Stimulated activated memory B cell treated with anti-CD40 and anti-IgM and Interleukin-4, amounts not matched to agents 10 μg/mL and 1 μg/mL and 100 μg/mL, for 72 hours (primary cell): Measurements from ENCODE around the gene RXFP4.
"Not testable (repeated sequence)": the region's sequence is repeated elsewhere in the genome, so short reads cannot be mapped to it uniquely, and the experiment has no call there.

Experiments
- ATAC-seq: fragments of 150-1000 bp; cut with Tn5 transposase; 2 replicates; pipeline ENCODE4 v1.10.0; 2021
- H3K27ac Mint-ChIP-seq: one replicate; pipeline ENCODE4 v1.8.0; 2022; ENCODE audit warnings: mild to moderate bottlenecking, mixed read lengths
- H3K27me3 Mint-ChIP-seq: one replicate; pipeline ENCODE4 v1.8.0; 2022; ENCODE audit warnings: mixed read lengths
- H3K36me3 Mint-ChIP-seq: one replicate; pipeline ENCODE4 v1.8.0; 2022; ENCODE audit warnings: mixed read lengths
- H3K4me1 Mint-ChIP-seq: one replicate; pipeline ENCODE4 v1.8.0; 2022; ENCODE audit warnings: mixed read lengths
- H3K4me3 Mint-ChIP-seq: one replicate; pipeline ENCODE4 v1.8.0; 2022; ENCODE audit warnings: mild to moderate bottlenecking, moderate library complexity, mixed read lengths
- H3K9me3 Mint-ChIP-seq: one replicate; pipeline ENCODE4 v1.8.0; 2022; ENCODE audit warnings: mixed read lengths

RXFP4 gene

DNA sequence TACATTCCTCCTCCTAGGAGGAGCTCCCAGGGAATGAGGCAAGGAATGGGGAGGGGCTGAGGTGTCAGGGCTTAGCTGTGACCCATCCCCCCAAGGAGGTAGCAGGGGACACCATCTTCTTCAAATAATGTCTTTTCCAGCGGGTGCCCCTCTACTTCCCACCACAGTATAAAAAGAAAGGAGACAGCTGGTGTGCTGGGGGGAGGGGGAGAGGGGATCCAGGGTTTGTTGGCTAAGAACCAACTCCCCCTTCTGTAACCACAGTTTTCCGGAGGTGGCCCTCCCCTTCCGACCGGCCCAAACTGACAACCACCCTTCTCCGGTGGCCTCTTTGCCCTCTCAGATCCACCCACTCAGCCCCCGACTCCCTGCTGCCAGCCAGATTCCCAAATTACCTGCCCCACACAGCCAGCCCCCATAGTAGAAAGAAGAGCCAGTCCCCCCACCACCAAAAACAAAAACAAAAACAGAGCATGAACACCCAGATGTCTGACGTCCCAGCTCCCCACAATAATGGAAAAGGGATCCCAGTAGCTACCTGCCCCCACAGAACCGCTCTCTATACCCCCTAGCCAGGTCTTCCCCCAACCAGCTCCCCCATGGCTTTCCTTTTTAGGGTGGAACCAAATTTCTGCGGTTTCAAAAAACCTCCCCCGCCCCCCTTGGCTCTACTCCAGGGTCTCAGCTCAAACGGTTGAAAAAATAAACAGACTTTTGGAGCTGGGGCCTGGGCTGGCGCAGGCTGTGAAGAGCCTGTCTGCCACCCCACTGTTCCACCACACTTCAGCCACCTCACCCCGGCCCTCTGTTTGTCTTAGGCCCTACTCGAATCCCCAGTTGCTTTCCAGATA is 34.8 kb downstream of the RXFP4 start:
- Mint-ChIP-seq H3K4me3 (peak overlapping the region; percentile 99), H3K9me3 (no peaks in the 10 kb centered on the region), H3K27me3 (no peaks in the 10 kb centered on the region), H3K27ac (peak overlapping the region; percentile 93), H3K4me1 (peaks cover 78% of the 10 kb centered on the region), H3K36me3 (peaks cover 48% of the 10 kb centered on the region)
- ATAC-seq = no peak

DNA sequence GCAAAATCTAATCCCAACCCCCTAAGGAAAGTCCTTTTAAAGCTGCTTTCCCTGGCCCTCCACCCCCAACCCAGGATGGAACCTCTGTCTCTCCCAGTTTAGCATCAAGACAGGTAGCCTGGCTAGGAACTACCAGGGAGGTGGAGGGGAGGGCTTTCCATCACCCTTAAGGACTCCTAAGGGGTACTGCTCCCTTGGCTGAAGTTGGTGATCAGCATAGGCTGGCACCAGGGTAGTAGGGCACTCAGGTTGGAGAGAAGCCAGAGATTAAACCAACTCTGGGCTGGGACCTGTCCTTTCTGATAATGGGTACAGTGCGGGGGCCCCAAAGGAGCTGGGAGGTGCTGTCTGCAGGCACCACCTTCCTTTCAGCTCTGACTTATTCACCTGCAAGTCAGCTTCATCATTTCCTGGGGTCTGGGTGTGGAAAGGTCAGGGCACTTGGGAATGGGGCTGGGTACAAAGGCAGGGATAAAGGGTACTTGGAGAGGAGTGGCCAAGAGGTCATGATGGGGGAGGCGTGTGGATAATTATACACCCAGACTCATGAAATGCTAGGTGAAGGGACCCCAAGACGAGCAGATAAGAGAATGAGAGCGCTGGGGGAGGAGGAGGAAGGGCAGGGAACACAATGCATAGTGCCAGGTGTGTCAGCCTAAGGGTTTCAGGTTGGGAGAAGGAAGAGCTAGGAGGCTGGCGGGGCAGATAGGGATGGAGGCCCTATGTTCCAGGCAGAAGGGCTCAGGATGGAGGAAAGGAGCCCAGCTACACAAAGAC is 35.7 kb downstream of the RXFP4 start:
- peaks cover 50% of the 10 kb centered on the region for H3K36me3 Mint-ChIP-seq
- no peaks in the 10 kb centered on the region for H3K27me3 Mint-ChIP-seq
- no peaks in the 10 kb centered on the region for H3K9me3 Mint-ChIP-seq
- no peak for ATAC-seq
- H3K4me1 Mint-ChIP-seq = peaks cover 78% of the 10 kb centered on the region
- peak overlapping the region; percentile 99 for H3K4me3 Mint-ChIP-seq
- peak overlapping the region; percentile 93 for H3K27ac Mint-ChIP-seq

DNA sequence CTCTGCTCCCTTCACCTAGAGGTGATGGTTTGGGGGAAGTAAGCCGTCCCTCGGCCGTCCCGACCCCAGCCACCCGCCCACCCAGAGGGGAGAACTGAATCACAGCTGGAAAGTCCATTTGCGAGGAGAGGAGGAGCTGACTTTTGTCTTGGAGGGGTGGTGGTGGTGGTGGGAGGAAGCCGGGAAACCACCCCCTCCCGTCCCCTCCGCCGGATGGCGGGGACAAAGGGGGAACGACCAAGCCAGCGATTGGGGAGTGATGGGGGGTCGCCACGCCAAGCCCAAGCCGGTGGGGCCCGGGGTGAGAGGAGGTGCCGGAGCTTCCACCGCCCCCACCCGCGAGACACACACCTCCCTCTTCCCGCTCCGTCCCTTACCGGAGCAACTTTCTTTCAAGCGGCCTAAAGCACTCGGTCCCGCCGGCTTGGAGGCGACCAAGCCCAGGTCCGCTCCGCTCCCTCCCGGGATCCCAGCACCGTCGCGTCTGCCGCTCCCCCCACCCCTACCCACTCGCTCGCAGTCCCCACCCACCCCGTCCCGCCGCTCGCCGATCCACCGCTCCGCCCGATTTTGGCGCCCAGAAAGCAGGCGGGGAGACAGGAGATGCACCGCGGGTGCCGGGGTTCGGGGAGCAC is 36.4 kb downstream of the RXFP4 start:
- no peaks in the 10 kb centered on the region for H3K9me3 Mint-ChIP-seq
- peak overlapping the region; percentile 93 for H3K27ac Mint-ChIP-seq
- peak overlapping the region; percentile 99 for H3K4me3 Mint-ChIP-seq
- peaks cover 45% of the 10 kb centered on the region for H3K36me3 Mint-ChIP-seq
- peaks cover 78% of the 10 kb centered on the region for H3K4me1 Mint-ChIP-seq
- H3K27me3 Mint-ChIP-seq = no peaks in the 10 kb centered on the region
- ATAC-seq = peak; percentile 59

DNA sequence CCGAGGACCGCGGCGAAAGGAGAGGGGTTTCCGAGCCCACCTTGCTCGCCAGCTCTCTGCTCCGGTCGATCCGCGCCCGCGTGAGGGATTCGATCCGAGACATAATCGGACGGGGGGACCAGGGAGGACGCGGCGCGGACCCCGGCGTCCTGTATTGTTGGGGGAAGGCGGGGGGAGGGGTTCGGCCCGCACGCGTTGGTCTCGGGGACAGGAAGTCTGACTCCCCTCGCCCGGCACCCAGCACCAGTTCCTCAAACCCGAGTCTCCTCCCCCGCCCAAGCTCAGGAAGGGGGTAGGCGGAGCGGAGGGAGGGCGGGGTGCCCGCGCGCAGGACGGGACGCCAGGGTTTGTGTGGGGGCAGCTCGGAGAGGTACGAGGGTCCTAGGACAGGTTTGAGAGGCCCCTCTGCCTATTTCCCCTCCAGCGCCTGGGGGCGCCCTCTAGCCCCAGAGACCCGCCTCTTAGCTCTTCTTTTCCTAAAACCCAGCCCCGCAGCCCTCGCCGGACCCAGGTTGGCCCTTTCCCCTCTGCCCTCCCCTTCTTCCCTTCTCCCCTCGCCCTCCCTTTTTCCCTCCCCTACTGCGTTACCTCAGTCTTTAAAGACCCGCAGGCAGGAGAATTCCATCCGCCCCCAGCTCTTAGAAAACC is 37.0 kb downstream of the RXFP4 start, which contains the start of gene ARHGEF2:
Gene ARHGEF2, minus strand, starts transcription at position 223 of the 648 bp plus-strand sequence. Its CDS starts 120 bp downstream, at position 103.
- Mint-ChIP-seq H3K4me1 (peaks cover 78% of the 10 kb centered on the region), H3K27ac (peak within 1 kb of the TSS; percentile 93), H3K36me3 (peaks cover 39% of the 10 kb centered on the region), H3K27me3 (no peaks in the 10 kb centered on the region), H3K9me3 (no peaks in the 10 kb centered on the region), H3K4me3 (peak within 1 kb of the TSS; percentile 99)
- ATAC-seq = peak; percentile 86

DNA sequence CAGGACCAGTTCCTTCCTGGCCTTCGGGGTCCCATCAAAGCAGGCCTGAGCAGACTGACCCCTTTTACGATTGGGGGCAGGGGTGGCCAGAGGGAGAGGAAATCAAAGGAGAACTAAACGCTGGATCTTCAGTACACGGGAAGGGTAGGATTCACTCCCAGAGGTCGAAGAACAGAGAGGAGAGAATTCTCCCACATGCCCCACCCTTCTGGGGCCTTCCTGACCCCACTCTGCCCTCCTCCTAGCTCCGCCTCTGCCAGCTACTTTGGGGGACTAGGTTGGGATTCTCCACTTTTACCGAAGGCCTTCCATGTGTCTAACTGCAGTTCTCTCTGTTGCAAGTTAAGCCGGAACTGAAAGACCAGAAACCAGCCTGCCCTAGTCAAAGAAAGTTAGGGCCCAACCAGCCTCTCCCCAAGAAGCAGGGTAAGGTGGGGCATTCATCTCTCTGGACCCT is 37.6 kb downstream of the RXFP4 start:
- peak overlapping the region; percentile 93 for H3K27ac Mint-ChIP-seq
- peaks cover 39% of the 10 kb centered on the region for H3K36me3 Mint-ChIP-seq

DNA sequence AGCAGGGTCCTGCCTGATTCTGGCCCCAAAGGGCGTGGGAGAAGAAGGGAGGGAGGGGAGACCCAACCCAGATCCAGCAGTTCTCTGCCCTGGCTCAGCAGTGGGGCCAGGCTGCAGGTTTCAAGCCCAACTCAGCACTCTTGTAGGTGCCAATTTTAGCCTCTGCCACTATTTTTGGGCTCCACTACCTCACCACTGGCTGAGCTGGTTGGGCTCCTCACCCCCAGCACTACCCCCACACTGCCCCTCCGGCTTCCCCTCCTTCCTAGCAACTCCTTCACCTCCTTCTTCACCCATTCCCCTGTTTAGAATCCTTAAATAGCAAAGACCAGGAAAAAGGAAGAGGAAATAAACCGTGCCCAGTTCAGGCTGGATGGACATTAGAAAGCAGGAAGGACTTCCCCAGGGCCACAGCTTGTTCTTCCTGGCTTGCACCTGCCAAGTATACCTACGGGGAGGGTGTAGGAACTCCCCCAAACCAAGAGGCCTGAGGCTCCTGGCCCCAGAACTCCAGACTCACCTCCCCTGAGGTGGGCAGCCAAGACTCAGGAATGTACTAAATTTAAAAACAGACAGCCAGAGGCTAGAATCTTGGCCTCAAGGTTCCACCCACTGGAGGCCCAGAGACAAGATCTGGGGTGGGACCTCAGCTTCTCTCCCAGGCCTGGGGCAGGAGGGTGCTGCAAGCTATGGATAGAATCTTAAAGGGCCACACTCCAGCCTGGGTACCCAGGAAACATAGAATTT is 38.3 kb downstream of the RXFP4 start:
- Mint-ChIP-seq H3K27ac (peak overlapping the region; percentile 93), H3K4me1 (peaks cover 80% of the 10 kb centered on the region), H3K36me3 (peaks cover 33% of the 10 kb centered on the region), H3K27me3 (no peaks in the 10 kb centered on the region), H3K9me3 (no peaks in the 10 kb centered on the region), H3K4me3 (peak overlapping the region; percentile 99)
- ATAC-seq = peak; percentile 29

More for the DNA sequence above, 37.6 kb downstream of the RXFP4 start:
- Mint-ChIP-seq H3K4me3 (peak overlapping the region; percentile 99), H3K4me1 (peaks cover 81% of the 10 kb centered on the region), H3K9me3 (no peaks in the 10 kb centered on the region), H3K27me3 (no peaks in the 10 kb centered on the region)
- no peak for ATAC-seq

DNA sequence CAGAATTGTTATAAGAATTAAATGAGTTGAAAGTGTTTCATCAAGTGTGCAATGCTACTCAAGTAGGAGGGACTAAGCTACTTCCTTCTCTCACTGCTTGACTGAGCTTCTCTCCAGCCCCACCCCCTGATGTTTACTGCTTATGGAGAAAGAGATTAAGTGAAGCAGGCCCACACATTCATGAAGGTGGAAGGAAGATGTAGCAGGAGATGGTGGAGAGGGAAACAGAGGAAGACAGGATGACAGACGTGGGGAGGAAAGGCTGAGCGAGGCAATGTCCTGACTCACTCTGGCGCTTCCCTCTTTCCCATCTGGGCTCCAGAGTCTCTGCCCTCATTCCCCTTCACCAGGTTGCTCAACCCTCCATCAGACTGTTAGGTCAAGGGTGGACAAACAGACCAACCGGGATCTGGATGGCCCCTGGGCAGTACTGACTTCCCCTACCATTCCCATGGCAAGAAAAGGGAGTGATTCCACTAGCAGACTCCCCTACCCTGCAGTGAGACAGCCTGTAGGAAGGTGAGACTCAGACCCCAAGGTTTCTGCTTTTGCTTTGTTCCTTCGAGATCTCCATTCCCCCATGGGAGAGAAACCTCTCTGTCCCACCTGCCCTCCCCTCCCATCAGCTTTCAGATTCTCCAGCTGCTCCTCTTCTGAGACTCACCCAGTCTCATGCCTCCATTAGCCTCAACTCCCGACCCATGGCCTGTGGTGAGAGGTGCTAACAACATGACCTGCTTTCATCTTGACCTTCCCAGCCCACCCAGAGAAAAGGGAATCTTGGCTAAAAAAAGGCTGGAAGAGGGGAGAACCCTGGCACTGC is 40.0 kb downstream of the RXFP4 start:
- Mint-ChIP-seq H3K4me1 (peaks cover 63% of the 10 kb centered on the region), H3K9me3 (no peaks in the 10 kb centered on the region), H3K4me3 (peak overlapping the region; percentile 99), H3K27me3 (no peaks in the 10 kb centered on the region), H3K36me3 (peaks cover 19% of the 10 kb centered on the region), H3K27ac (peak overlapping the region; percentile 93)
- ATAC-seq = peak; percentile 45

DNA sequence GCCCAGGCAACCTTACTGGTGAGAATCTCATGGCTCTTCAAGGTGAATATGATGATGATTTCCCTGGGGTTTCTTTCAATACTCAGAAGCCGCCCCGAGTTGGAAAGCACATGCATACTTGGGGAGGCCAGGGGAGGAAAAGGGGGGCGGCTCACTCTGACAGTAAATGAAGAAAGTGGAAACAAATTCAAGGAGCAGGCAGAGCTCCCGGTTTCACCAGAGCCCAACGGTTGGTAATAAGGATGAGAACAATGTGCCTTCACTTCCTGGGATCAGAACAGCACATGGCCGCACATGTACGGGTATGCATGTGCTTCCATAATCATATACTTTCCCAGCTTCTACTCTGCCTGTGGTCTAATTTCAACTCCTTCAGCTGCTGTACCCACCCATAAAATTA is 40.7 kb downstream of the RXFP4 start:
- peaks cover 57% of the 10 kb centered on the region for H3K4me1 Mint-ChIP-seq
- H3K27ac Mint-ChIP-seq = peak overlapping the region; percentile 93
- peaks cover 13% of the 10 kb centered on the region for H3K36me3 Mint-ChIP-seq
- H3K27me3 Mint-ChIP-seq = no peaks in the 10 kb centered on the region
- no peak for ATAC-seq
- peak overlapping the region; percentile 99 for H3K4me3 Mint-ChIP-seq
- no peaks in the 10 kb centered on the region for H3K9me3 Mint-ChIP-seq

DNA sequence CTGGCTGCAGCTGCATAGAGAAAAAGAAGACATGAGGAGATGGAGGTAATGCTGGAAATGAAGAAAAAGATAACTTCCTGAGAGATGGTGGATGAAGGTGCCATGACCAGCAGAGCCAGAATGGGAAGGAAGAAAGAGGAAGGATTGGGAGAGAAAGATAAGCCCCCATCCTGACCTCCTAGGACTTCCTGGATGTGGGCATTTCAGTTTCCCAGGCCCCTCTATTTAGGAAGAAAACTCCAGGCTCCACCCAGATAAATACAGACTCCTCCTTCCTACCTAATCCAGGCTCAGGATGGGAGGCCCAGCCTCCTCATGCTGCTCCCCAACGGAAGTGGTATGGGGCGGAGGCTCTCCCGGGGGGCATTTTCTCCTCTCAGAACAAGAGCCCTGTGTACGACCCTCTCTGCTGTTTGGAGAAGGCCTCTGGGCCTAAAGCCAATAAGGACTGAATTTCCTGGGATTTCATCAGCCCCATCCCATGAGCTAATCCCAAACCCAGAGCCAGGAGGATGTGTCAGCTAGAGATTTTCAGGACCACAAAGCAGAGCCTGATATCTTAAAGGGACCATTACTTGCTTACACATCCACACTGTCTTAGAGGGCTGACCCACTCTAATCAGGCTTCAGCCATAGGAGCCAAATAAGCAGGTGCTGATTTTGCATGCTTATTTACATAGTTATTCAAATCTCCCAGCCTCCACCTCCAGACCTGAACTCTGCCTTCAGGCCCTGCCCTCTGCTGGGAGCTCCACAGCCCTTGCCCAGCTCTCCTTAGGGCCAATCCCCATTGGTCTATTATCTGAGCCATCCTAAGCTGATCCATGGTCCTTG is 42.0 kb downstream of the RXFP4 start:
- Mint-ChIP-seq H3K27me3 (no peaks in the 10 kb centered on the region), H3K9me3 (no peaks in the 10 kb centered on the region), H3K4me1 (peaks cover 56% of the 10 kb centered on the region), H3K4me3 (peak overlapping the region; percentile 0), H3K27ac (peak overlapping the region; percentile 93), H3K36me3 (peaks cover 6% of the 10 kb centered on the region)
- peak; percentile 79 for ATAC-seq

DNA sequence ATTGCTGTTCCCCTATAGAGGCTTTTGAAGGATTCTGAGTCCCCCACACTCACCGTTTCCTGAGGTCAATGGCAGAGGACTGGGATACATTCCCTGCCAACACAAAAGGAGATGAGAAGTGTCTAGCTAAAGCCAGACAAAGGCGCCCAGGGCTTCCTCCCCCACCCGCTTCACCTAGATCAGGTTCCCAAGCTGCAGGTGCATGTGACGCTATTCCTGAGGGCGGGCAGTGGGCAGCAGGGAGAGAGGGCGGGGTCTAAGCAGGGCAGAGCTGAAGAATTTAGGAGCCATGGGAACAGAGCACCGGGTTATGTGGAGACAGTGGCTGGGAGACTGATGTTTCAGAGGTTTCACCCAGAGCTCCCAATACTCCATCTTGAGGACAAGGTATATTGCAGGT is 42.9 kb downstream of the RXFP4 start:
- H3K27ac Mint-ChIP-seq = peak overlapping the region; percentile 93
- peaks cover 6% of the 10 kb centered on the region for H3K36me3 Mint-ChIP-seq
- no peak overlapping the region for H3K4me3 Mint-ChIP-seq
- no peaks in the 10 kb centered on the region for H3K27me3 Mint-ChIP-seq
- ATAC-seq = no peak
- H3K4me1 Mint-ChIP-seq = peaks cover 65% of the 10 kb centered on the region
- H3K9me3 Mint-ChIP-seq = no peaks in the 10 kb centered on the region

DNA sequence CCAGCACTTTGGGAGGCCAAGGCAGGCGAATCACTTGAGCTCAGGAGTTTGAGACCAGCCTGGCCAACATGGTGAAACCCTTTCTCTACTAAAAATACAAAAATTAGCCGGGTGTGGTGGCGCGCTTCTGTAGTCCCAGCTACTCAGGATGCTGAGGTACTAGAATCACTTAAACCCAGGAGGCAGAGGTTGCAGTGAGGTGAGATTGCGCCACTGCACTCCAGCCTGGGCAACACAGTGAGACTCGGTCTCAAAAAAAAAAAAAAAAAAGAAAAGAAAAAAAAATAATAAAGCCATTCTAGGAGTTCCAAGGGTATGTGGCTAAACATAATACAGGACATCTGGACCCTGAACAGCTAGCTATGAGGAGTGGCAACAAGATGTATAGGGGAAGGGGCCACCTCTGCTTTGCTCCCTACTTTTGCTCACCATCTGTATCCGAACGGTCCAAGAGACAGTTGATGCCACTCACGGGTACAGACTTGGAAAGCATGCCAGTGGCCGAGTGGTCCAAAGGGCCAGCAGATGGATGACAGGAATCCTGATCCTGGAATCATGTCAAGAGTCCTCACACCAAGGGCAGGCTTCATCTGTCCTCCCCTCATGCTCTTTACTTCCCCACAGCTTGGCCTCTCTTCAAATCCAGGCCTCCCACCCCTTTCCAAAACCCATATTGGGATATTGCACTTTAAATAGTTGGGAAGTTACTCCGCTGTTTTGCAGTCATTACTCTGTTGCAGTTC is 43.6 kb downstream of the RXFP4 start:
- peaks cover 65% of the 10 kb centered on the region for H3K4me1 Mint-ChIP-seq
- H3K27me3 Mint-ChIP-seq, H3K36me3 Mint-ChIP-seq, H3K9me3 Mint-ChIP-seq, H3K4me3 Mint-ChIP-seq, ATAC-seq: not testable (repeated sequence)
- peak overlapping the region; percentile 93 for H3K27ac Mint-ChIP-seq

DNA sequence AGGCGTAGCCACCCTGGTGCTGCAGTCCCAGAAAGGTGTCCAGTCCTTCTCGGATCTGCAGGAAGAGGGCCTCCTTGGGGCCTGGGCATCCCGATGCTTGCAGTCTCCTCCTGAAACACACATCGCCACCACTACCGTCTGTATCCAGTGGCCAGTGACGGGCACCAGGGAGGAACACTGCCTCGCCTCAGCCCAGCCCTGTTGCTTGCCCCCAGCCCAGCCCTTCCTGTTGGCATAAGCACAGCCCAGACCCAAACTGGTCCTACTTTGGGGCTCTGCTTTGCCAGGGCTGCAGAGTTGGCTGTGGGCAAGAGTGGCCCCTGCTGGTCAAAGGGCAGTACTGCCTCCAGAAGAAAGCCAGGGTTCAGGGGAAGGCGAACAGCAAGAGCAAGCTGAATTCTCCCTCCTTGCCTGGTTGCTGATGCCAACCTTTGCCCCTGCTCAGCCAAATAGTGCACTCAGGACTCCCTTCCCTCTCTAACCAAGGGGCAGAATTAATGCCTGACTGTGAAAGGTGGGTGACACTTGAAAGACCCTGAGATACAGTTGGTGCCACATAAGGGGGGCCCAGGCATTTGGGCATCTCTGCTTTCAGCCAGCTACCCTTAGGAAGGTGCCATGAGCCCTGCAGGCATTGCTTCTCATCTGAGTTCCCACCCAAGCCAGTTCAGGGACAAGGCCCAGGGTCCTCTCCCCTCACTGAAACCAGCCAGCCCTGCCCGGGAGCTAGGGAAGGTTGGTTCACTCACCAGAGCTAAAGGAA is 48.0 kb downstream of the RXFP4 start:
- Mint-ChIP-seq H3K36me3 (no peaks in the 10 kb centered on the region), H3K27me3 (no peaks in the 10 kb centered on the region), H3K9me3 (no peaks in the 10 kb centered on the region), H3K27ac (peak overlapping the region; percentile 46), H3K4me3 (no peak overlapping the region), H3K4me1 (peaks cover 30% of the 10 kb centered on the region)
- ATAC-seq = peak; percentile 92
